Measurements from ENCODE around the gene TBX20.

The TBX20 gene, protein sequence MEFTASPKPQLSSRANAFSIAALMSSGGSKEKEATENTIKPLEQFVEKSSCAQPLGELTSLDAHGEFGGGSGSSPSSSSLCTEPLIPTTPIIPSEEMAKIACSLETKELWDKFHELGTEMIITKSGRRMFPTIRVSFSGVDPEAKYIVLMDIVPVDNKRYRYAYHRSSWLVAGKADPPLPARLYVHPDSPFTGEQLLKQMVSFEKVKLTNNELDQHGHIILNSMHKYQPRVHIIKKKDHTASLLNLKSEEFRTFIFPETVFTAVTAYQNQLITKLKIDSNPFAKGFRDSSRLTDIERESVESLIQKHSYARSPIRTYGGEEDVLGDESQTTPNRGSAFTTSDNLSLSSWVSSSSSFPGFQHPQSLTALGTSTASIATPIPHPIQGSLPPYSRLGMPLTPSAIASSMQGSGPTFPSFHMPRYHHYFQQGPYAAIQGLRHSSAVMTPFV

DNA sequence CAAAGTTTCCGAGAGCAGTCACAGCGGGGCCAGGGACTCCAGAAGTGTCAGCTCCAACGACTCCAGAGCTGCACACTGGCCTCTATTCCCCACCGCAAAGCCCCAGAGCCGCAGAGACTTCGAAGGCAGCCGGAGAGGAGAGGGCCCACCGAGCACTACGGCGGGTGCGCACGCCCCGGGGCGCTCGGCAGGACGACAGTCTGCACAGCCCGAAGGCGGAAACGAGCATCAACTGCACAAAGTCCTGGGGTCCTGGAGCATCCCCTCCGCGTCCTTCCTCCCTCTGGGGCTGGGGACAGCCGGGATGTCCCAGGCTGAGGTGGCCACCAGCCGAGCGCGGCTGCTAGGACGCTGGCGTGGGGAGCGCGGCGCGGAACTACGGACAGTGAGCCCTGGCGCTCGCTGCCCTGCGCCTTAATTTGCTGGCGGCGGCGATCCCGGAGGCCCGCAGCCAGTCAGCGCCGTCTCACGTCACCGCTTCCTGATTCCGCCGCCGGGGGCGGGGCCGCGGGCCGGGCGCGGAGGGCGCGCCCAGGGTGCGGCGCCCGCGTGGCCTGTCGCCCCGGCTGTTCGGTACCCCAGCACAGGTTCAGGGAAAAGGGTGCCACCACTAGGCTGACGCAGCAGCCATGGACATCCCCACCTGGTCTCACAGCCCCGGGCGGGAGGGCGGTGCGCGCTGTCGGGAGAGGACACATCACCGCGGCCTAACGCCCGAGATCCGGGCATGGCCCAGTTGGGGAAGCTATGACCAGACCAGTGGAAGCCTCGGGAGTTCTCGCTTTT lies at the start of gene TBX20:
TSS of gene TBX20 (minus strand) at position 391 of the 786 bp plus-strand sequence. CDS start 480 bp downstream, outside the sequence.
- no peak for TF ChIP-seq JUND (IDR thresholded peaks at IDR 0.05; ENCODE audit: low read depth)
- in situ Hi-C loops (cut with HindIII; ENCODE audit: low pct_unique_long_range_greater_than_20kb, low sequenced_read_pairs) = no loop called here
- no peak for DNase-seq (ENCODE audit: low read depth in 1 of 2, low spot score in 1 of 2)

DNA sequence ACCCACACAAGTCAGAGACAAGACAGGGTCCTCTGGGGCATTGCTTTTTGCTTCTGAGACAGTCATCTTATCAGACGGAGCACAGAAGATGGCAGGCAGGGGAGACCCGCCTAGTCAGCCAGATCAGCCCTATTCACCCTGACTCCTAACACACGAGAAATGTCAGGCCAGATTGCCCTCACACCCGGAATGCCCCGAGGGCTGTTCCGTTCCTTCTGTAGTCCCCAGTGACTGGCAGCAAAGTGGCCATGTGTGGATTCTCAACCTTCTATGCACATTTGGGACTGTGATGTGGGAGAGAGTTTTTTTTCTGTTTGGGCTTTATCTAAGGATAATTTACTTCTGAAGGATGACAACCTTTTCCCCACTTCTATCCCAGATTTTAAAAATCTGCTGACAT lies 35.5 kb upstream of the TBX20 start:
- in situ Hi-C loops (cut with HindIII; ENCODE audit: low pct_unique_long_range_greater_than_20kb, low sequenced_read_pairs) = no loop called here
- DNase-seq (ENCODE audit: low read depth in 1 of 2, low spot score in 1 of 2) = no peak
- TF ChIP-seq JUND (IDR thresholded peaks at IDR 0.05; ENCODE audit: low read depth) = no peak

DNA sequence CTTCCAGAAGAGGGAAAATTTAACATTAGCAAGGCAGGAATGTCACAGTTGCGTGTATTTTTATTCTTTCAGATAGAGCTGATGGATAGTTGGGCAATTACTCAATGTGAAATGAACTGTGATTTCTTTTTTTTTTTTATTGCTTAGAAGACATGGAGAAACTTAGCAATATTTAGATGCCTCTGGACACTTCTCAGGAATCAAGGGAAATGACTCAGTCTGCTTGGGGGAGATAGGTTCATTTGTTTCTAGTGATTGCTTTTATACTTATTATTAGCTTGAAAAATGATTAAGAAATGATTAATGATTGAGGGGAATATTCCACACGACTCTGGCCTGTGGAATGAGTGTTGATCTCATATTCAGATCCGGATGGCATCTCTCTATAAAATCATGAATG lies 33.1 kb upstream of the TBX20 start:
- TF ChIP-seq JUND (IDR thresholded peaks at IDR 0.05; ENCODE audit: low read depth) = no peak
- in situ Hi-C loops (cut with HindIII; ENCODE audit: low pct_unique_long_range_greater_than_20kb, low sequenced_read_pairs) = no loop called here
- no peak for DNase-seq (ENCODE audit: low read depth in 1 of 2, low spot score in 1 of 2)

DNA sequence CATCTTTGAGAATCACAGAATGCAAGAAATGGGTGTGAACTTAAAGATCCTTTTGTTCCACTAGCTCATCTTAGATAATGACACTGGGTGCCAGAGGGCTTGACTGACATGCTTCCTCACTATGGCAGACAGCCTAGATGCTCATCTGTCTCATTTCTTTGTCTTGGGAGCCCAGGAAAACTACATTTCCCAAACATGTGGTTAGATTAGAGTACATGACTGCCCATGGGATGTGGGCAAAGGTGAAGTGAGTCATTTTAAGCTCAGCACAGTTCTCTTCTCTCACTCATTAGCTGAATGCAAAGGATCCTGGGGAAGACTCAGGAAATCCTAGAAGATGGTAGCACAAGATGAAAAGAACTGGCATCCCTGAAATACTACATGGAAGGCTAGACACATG lies 32.5 kb upstream of the TBX20 start:
- in situ Hi-C loops (cut with HindIII; ENCODE audit: low pct_unique_long_range_greater_than_20kb, low sequenced_read_pairs) = no loop called here
- no peak for TF ChIP-seq JUND (IDR thresholded peaks at IDR 0.05; ENCODE audit: low read depth)
- no peak for DNase-seq (ENCODE audit: low read depth in 1 of 2, low spot score in 1 of 2)

DNA sequence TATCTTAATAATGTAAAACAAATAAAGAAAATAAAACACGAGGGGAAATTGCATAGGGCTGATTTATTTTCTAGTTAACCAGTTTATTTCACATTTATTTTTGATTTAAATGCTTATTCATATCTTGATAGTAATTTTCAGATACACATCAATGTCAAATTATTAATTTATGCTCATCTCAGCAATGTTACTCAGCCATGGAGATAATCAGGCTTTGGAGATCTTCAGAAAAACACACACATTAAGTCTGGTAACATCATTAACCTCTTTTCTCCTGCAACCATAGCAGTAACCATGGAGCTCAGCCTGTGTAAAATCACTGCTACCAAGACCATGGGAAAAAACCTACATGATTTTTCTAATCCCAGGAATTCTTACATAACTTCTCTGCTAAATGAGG lies 31.9 kb upstream of the TBX20 start:
- in situ Hi-C loops (cut with HindIII; ENCODE audit: low pct_unique_long_range_greater_than_20kb, low sequenced_read_pairs) = no loop called here
- no peak for DNase-seq (ENCODE audit: low read depth in 1 of 2, low spot score in 1 of 2)
- no peak for TF ChIP-seq JUND (IDR thresholded peaks at IDR 0.05; ENCODE audit: low read depth)

DNA sequence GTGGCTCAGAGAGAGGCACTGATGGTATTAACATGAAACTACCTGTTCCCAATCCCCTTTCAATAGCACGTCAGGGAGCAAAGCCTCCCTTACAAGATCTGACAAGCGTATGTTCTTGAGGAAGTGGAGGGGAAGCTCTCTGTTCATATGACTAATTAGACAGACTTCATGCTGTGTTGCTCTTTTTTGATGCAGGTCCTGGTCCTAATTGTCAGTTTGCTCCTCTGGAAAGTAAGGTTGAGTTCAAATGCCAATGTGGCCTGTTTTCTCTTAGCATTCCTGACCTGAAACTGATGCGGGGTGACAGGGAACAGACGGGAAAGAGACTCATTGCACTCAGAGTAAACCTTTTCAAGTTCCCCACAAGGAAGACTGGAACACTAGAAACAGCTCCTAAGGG lies 27.0 kb upstream of the TBX20 start:
- no peak for DNase-seq (ENCODE audit: low read depth in 1 of 2, low spot score in 1 of 2)
- no peak for TF ChIP-seq JUND (IDR thresholded peaks at IDR 0.05; ENCODE audit: low read depth)
- in situ Hi-C loops (cut with HindIII; ENCODE audit: low pct_unique_long_range_greater_than_20kb, low sequenced_read_pairs) = no loop called here

DNA sequence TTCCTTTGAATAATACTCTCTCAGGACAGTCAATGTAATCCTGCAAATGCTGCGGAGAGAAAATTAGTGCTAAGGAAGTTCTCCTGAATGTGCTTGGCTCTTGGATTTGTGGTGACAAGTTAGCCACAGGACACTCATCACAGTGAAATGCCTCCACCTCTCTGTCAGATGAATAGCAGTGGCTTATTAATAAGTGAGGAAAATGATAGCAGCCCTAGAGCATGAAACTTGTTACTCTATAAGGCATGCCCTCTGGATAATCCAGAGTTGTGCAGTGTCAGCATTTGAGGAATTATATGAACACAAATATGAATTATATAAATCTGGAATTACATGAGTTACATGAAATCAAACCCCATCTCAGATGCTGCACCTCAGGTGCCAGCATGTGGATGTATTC lies 23.5 kb upstream of the TBX20 start:
- no peak for TF ChIP-seq JUND (IDR thresholded peaks at IDR 0.05; ENCODE audit: low read depth)
- no peak for DNase-seq (ENCODE audit: low read depth in 1 of 2, low spot score in 1 of 2)
- in situ Hi-C loops (cut with HindIII; ENCODE audit: low pct_unique_long_range_greater_than_20kb, low sequenced_read_pairs) = no loop called here

DNA sequence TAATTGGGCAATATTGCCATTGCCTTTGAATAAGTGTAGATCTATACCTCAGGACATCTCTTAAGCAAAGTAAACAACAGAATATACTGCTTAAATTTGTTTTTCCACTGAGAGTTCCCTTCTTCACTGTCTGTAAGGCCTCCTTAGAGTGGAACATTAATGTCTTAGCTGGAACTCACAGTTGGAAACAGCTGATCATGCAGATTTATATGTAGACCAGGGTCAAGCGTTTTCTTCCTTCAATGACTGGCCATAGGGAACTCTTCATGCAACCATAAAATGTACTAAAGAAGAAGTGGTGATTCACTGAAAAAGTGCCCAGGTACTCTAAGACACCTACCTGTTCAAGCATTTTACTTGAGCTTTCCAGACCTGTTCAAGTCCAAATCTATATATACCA lies 18.3 kb upstream of the TBX20 start:
- TF ChIP-seq JUND (IDR thresholded peaks at IDR 0.05; ENCODE audit: low read depth) = no peak
- DNase-seq (ENCODE audit: low read depth in 1 of 2, low spot score in 1 of 2) = no peak
- in situ Hi-C loops (cut with HindIII; ENCODE audit: low pct_unique_long_range_greater_than_20kb, low sequenced_read_pairs) = no loop called here

DNA sequence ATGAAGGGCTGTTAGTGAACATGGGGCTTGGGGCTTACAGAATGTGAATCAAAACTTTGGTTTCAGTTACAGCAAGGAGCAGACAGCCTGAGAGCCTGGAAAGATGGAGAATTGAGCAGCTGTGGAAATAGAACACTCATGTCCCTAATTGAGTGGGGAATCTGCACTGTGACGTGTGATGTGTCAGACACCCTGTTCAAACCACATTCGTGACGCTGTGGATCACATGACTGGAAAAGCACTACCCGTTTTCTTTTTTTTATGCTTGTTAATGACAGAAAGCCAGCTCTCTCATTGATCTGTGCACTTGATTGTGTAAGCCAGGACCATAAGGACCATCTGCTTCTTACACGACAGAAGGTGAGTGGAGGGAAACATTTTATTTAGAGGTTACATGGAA lies 15.1 kb upstream of the TBX20 start:
- in situ Hi-C loops (cut with HindIII; ENCODE audit: low pct_unique_long_range_greater_than_20kb, low sequenced_read_pairs) = no loop called here
- TF ChIP-seq JUND (IDR thresholded peaks at IDR 0.05; ENCODE audit: low read depth) = no peak
- DNase-seq (ENCODE audit: low read depth in 1 of 2, low spot score in 1 of 2) = no peak

DNA sequence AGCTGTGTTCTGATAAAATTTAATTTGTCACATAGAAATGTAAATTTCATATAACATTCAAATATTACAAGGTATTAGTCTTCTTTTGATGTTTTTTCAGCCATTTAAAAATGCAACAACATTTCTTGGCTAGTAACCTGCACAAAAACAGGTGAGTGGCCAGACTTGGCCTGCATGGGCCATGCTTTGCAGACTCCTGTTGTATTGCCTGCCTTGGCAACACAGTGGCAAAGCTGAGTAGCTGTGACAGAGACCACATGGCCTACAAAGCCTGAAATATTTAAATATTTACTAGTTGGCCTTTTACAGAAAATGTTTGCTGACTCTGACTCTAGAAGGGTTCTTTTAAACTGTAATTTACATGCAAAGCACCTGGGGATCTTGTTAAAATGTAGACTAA lies 13.5 kb upstream of the TBX20 start:
- no peak for DNase-seq (ENCODE audit: low read depth in 1 of 2, low spot score in 1 of 2)
- in situ Hi-C loops (cut with HindIII; ENCODE audit: low pct_unique_long_range_greater_than_20kb, low sequenced_read_pairs) = no loop called here
- TF ChIP-seq JUND (IDR thresholded peaks at IDR 0.05; ENCODE audit: low read depth) = no peak

DNA sequence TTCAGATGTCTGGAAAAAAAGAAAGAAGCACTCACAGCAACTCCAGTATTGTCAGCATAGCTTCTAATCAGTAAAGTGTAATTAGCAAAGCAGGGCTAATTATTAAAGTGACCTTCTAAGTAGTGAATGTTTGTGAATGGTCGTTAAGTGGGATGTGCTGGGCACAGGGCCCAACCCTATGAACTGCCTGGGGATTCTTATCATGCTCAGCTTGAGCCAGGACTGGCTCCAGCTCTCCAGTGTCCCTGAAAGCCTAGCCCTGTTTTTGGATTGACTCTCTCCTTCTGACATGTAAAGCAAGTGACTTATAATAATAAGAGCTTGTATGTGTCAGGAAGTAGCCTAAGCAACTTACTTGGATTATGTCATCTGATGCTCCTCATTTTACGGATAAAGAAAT lies 9.5 kb upstream of the TBX20 start:
- no peak for DNase-seq (ENCODE audit: low read depth in 1 of 2, low spot score in 1 of 2)
- no peak for TF ChIP-seq JUND (IDR thresholded peaks at IDR 0.05; ENCODE audit: low read depth)
- in situ Hi-C loops (cut with HindIII; ENCODE audit: low pct_unique_long_range_greater_than_20kb, low sequenced_read_pairs) = no loop called here

DNA sequence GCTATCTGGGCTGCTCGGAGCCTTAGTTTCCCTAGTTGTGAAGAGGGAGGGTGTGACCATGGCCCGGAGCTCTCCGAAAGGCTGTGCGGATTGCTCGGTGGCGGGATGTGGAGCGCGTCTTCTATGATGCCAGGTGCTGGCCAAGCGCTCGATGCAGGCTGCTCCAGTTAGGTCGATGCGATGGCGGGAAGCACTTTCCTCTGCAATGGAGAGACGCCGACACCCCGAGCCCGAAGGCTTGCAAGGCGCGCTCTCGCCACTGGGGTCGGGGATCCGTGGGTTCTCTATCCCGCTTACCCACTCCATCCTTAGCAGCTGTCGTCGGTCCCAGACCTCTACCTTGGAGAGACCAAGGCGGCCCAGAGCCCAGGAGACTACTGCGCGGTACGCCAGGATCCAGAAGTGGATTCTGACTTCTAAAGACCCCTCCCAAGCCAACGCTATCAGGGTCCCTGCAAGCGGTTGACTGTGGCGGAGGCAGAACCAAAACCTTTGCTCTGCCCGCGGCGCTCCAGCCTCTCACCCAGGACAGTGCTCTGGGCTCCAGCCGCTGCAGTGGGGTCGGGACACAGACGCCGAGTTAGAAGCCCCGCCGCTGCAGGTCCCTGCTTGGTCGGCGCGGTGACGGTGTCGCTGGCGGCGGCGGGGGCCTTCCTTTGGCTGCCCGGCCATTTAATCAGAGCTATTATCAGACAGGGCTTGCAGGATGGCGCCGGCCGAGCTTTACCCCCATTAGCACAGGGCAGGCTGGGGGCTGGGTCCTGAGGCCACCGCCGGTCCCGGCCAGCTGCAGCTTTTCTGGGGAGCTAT lies 7.8 kb upstream of the TBX20 start:
- DNase-seq (ENCODE audit: low read depth in 1 of 2, low spot score in 1 of 2) = no peak
- in situ Hi-C loops (cut with HindIII; ENCODE audit: low pct_unique_long_range_greater_than_20kb, low sequenced_read_pairs) = no loop called here
- no peak for TF ChIP-seq JUND (IDR thresholded peaks at IDR 0.05; ENCODE audit: low read depth)

All from T47D (cell line).